HPDE6-E6E7 (cell line): ENCODE data around the gene KRTAP5-2.
"Not testable (repeated sequence)": the region's sequence is repeated elsewhere in the genome, so short reads cannot be mapped to it uniquely, and the experiment has no call there.

Experiments
- DNase-seq: peaks from one replicate; pipeline ENCODE4 v3.0.0; 2011; ENCODE audit warnings: missing footprints; ENCODE audit errors: extremely low spot score

The KRTAP5-2 gene

GRCh38 chr11:1589996-1590395, 8.1 kb downstream of the KRTAP5-2 start:
- no peak for DNase-seq

DNA sequence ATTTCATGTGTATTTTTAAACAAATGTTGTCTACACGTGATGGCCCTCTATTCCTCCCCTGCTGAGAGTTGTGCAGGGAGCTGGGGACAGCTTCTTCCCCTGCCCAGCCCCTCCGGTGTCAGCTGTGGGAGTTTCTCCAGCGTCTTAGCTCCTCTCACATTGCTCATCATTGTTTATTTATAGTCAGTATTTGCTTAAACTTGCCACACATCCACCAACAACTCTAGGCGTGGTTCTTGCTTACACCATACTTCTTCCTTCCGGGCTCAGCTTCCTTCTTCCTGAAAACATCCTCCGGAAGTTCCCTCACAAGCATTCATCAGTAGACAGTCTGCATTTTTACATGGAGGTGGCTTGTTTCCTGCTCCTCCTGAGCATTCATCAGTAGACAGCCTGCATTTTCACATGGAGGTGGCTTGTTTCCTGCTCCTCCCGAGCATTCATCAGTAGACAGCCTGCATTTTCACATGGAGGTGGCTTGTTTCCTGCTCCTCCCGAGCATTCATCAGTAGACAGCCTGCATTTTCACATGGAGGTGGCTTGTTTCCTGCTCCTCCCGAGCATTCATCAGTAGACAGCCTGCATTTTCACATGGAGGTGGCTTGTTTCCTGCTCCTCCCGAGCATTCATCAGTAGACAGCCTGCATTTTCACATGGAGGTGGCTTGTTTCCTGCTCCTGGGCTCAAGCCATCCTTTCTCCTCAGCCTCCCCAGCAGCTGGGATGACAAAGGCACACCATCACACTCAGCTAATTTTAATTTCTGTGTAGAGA, 8.7 kb downstream of the KRTAP5-2 start:
- not testable (repeated sequence) for DNase-seq

DNA sequence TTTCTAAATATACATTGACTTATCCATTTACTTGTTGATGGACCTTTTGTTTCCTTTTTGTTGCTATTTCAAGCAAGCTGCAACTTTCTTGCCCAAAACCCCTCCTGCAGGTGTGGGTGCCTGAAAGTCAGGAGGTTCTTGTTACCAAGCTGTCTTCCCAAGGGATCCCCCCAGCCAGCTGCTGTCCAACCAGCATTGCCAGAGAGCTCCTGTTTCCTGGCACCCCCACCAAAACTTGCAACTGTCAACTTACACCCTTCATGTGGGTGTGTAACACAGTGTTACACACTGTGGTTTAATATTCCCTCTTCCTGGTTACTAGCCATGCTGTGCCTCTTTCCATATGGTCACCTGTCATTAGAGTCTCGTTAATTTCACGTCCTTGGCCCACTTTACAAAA, 11.4 kb downstream of the KRTAP5-2 start:
- no peak for DNase-seq

- DNase-seq = not testable (repeated sequence)
Observed at GRCh38 chr11:1584661-1585370, 13.3 kb downstream of the KRTAP5-2 start, which contains the start of gene KRTAP5-1. TSS of gene KRTAP5-1 (minus strand) at chr11:1585283. CDS start at chr11:1585249, 34 bp downstream.

GRCh38 chr11:1582909-1583308, 15.2 kb downstream of the KRTAP5-2 start:
- DNase-seq = not testable (repeated sequence)

GRCh38 chr11:1581976-1582375, 16.1 kb downstream of the KRTAP5-2 start:
- DNase-seq = no peak

DNA sequence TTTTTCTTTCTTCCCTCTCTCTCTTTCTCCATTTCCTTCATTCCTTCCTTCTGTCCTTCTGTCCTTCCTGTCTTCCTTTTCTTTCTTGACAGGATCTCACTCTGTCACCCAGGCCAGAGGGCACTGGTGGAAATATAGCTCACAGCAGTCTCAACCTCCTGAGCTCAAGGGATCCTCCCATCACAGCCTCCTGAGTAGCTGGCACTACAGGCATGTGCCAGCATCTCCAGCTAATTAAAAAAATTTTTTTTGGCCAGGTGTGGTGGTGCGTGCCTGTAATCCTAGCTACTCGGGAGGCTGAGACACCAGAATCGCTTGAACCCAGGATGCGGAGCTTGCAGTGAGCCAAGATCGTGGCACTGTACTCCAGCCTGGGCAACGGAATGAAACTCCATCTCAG, 21.3 kb downstream of the KRTAP5-2 start:
- DNase-seq = no peak

GRCh38 chr11:1575756-1576155, 22.3 kb downstream of the KRTAP5-2 start:
- DNase-seq = not testable (repeated sequence)

- no peak for DNase-seq
Observed at GRCh38 chr11:1574933-1575242, 23.2 kb downstream of the KRTAP5-2 start.

- DNase-seq = no peak
Observed at GRCh38 chr11:1574238-1574932, 23.7 kb downstream of the KRTAP5-2 start.

DNA sequence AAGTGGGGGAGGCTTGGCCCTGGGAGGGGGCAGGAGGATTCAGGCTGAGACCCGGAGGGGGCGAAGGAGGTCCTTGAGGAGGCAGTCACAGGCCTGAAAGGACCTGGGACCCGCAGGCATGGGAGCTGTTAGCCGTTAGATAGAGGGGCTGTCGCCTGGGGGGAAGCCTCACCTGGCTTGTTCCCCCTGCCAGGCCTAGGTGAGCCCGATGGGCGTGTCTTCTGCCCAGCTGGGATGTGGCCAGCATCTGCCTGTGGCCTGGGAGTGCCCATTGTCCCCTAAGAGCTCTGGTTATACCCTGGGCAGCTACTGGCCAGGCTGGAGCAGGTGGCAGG, 24.2 kb downstream of the KRTAP5-2 start:
- DNase-seq = no peak

- no peak for DNase-seq
Observed at GRCh38 chr11:1573077-1573902, 24.8 kb downstream of the KRTAP5-2 start.

DNA sequence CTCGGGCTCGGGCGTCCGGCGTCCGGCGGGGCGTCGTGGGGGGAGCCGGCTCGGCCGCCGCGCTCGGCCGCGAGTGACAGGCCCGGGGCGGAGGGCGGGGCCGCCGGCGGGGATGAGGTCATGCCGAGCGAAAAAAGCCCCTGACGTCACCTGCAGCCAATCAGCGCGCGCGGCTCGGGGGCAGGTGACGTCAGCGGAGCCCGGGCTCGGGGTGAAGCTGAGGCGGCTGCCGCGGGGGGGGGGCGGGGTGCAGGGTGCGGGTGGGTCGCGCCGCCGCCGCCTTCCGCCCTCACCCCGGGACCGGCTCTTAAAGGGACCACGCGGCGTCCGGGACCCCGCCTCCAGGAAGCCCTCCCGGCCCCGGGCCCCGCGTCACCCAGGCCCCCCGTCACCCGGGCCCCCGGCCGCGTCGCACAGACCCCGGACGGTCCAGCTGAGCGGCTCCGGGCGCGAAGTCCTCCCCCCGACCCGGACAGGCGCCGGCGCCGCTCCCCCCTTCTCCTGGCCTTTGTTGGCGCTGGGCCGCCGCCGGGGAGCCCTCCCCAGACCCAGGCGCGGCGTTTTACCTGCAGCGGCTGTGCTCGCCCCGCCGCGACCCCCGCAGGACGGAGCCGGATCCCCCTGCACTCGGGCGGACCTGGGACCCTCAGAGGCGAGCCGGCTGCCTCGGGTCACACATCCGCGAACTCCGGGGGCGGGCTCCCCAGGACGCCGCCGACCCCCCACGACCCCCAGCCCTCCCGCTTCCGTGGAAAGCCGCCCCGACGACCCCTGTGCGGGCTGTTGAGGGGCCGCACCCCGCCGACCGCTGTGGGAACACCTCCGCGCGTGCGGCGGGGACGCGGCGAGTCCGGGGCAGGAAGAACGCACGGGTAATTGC, 25.7 kb downstream of the KRTAP5-2 start, which contains the start of gene DUSP8:
TSS of gene DUSP8 (minus strand) at position 75 of the 880 bp plus-strand sequence. CDS start 6,445 bp downstream, outside the sequence.
- peak; percentile 78 for DNase-seq

GRCh38 chr11:1571760-1572196, 26.3 kb downstream of the KRTAP5-2 start:
- no peak for DNase-seq

- DNase-seq = no peak
Observed at GRCh38 chr11:1570896-1571759, 27.0 kb downstream of the KRTAP5-2 start.

GRCh38 chr11:1570531-1570895, 27.6 kb downstream of the KRTAP5-2 start:
- DNase-seq = no peak

- no peak for DNase-seq
Observed at GRCh38 chr11:1570001-1570453, 28.1 kb downstream of the KRTAP5-2 start.

DNA sequence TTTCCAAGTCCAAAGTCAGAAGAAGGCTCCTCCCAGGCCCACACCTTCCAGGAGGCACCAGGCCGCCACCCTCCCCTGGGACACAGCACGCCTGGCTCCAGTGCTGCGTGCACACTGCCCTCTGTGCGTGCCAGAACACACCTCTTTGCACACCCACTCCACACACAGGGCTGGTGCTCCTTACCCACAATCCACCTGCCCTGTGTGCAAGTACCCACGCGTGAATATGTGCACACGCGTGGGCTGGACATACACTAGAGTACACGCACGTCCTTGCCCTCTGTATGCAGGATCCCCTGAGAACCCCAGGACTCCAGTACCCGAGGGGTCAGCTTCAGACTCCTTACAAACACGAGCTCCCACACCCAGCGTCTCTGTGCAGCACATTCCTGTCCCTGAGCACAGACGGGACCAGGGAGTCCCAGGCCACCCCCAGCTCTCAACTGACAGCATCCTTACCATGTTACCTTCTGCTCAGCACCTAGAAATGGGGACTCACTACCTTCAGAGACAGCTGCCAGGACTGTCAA, 28.8 kb downstream of the KRTAP5-2 start:
- no peak for DNase-seq

DNA sequence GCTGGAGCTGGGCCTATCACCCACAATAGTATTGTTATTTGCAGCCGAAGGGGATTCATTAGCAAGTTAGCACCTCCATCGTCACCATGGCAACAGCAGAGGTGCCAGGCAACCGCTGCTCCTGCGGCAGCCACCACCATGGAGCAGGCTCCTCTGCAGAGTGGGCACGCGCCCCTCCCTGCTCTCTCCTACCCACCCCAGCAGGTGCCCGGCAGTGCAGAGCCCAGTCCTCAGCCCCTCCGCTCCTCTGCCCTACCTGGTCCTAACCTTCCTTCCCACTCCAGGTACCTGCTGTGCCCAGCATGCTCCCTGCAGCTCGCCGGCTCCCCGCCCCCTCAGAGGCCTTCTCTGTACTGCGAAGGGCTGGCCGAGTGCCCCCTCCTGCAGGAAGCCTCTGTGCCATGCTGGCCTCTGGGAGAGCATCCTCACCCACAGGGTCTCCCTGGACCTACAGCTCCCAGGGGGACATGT, 29.6 kb downstream of the KRTAP5-2 start:
- DNase-seq = no peak
